ENCODE results near the gene ACO2.
"Not testable (repeated sequence)": the region's sequence is repeated elsewhere in the genome, so short reads cannot be mapped to it uniquely, and the experiment has no call there.

The ACO2 gene

GRCh38 chr22:41543854-41544670 is 75.1 kb downstream of the ACO2 start, which contains the start of gene POLR3H:
Gene POLR3H (minus strand): TSS chr22:41544470. CDS start chr22:41544101, 369 bp downstream.
- peak; percentile 94 for DNase-seq

GRCh38 chr22:41544671-41545476 is 76.0 kb downstream of the ACO2 start:
- no peak for DNase-seq

- DNase-seq: no peak
Observed at GRCh38 chr22:41548830-41549211, 79.9 kb downstream of the ACO2 start.

GRCh38 chr22:41550952-41551491 is 82.1 kb downstream of the ACO2 start:
- DNase-seq: no peak

GRCh38 chr22:41551877-41552582 is 83.1 kb downstream of the ACO2 start:
- no peak for DNase-seq

- DNase-seq: no peak
Observed at GRCh38 chr22:41555325-41555982, 86.5 kb downstream of the ACO2 start.

GRCh38 chr22:41556561-41556960 is 87.6 kb downstream of the ACO2 start:
- DNase-seq: no peak

GRCh38 chr22:41557401-41558240 is 88.7 kb downstream of the ACO2 start:
- DNase-seq: no peak

- DNase-seq: not testable (repeated sequence)
Observed at GRCh38 chr22:41558241-41558630, 89.3 kb downstream of the ACO2 start.

GRCh38 chr22:41560095-41560471 is 91.2 kb downstream of the ACO2 start:
- no peak for DNase-seq

GRCh38 chr22:41561335-41561734 is 92.4 kb downstream of the ACO2 start:
- no peak for DNase-seq

GRCh38 chr22:41561788-41562187 is 92.9 kb downstream of the ACO2 start:
- no peak for DNase-seq

GRCh38 chr22:41562461-41562860 is 93.5 kb downstream of the ACO2 start:
- no peak for DNase-seq

- no peak for DNase-seq
Observed at GRCh38 chr22:41563051-41563711, 94.3 kb downstream of the ACO2 start.

GRCh38 chr22:41564563-41564962 is 95.6 kb downstream of the ACO2 start:
- no peak for DNase-seq

- DNase-seq: no peak
Observed at GRCh38 chr22:41565403-41566054, 96.6 kb downstream of the ACO2 start.

- no peak for DNase-seq
Observed at GRCh38 chr22:41567512-41567768, 98.5 kb downstream of the ACO2 start.

- no peak for DNase-seq
Observed at GRCh38 chr22:41568811-41569210, 99.9 kb downstream of the ACO2 start.

GRCh38 chr22:41570221-41570620 is 101.3 kb downstream of the ACO2 start:
- DNase-seq: no peak

GRCh38 chr22:41571786-41572185 is 102.9 kb downstream of the ACO2 start:
- no peak for DNase-seq

- DNase-seq: not testable (repeated sequence)
Observed at GRCh38 chr22:41572305-41572704, 103.4 kb downstream of the ACO2 start.

All from NCI-H1105 treated with DMSO at 0.1 percent for 48 hours (cell line).